H9 (cell line): ENCODE measurements around the gene SOBP. TPM values are rescaled to one million over a fixed set of nuclear protein-coding genes. Genes with fewer than 3 reads are reported as not detected.

ENCODE experiments used
- DNase-seq: peaks from one replicate; pipeline ENCODE4 v3.0.0-alpha.2; 2017
- H2AFZ ChIP-seq: one replicate; pipeline ENCODE4 v1.6.1; 2013; ENCODE audit warnings: mild to moderate bottlenecking, low read length, control low read depth, moderate library complexity
- H2AK5ac ChIP-seq: 2 replicates; pipeline ENCODE4 v1.6.1; 2013; ENCODE audit warnings: low read length, control low read depth, mixed read lengths; ENCODE audit not compliant: insufficient read length
- H2BK120ac ChIP-seq: one replicate; pipeline ENCODE4 v1.6.1; 2013; ENCODE audit warnings: low read depth, mild to moderate bottlenecking, low read length, control low read depth, inconsistent platforms; ENCODE audit not compliant: poor library complexity, severe bottlenecking
- H2BK12ac ChIP-seq: 2 replicates; pipeline ENCODE4 v1.6.1; 2013; ENCODE audit warnings: low read length, control low read depth, mixed read lengths, low read depth; ENCODE audit not compliant: insufficient read length
- H2BK15ac ChIP-seq: 2 replicates; pipeline ENCODE4 v1.6.1; 2013; ENCODE audit warnings: low read depth, low read length, control low read depth
- H2BK20ac ChIP-seq: one replicate; pipeline ENCODE4 v1.6.1; 2013; ENCODE audit warnings: low read depth, mild to moderate bottlenecking, low read length, control low read depth, inconsistent platforms; ENCODE audit not compliant: poor library complexity, severe bottlenecking
- H2BK5ac ChIP-seq: 2 replicates; pipeline ENCODE4 v1.6.1; 2013; ENCODE audit warnings: low read length, control low read depth, mixed read lengths; ENCODE audit not compliant: insufficient read length
- H3K14ac ChIP-seq: 2 replicates; pipeline ENCODE4 v1.6.1; 2013; ENCODE audit warnings: low read length, control low read depth; ENCODE audit not compliant: insufficient read depth
- H3K18ac ChIP-seq: 2 replicates; pipeline ENCODE4 v1.6.1; 2013; ENCODE audit warnings: low read depth, mild to moderate bottlenecking, mixed read lengths, low read length, control low read depth; ENCODE audit not compliant: insufficient read length
- H3K23ac ChIP-seq: 2 replicates; pipeline ENCODE4 v1.6.1; 2013; ENCODE audit warnings: low read length, control low read depth, mixed read lengths, low read depth; ENCODE audit not compliant: insufficient read length
- H3K23me2 ChIP-seq: 2 replicates; pipeline ENCODE4 v1.6.1; 2013; ENCODE audit warnings: low read depth, mild to moderate bottlenecking, mixed read lengths, low read length, control low read depth; ENCODE audit not compliant: insufficient read length, poor library complexity, severe bottlenecking
- H3K27ac ChIP-seq: 2 replicates; pipeline ENCODE4 v1.5.1; 2013; ENCODE audit warnings: low read length, control low read depth, mixed read lengths, low read depth; ENCODE audit not compliant: insufficient read length
- H3K27me3 ChIP-seq: 2 replicates; pipeline ENCODE4 v1.6.1; 2013; ENCODE audit warnings: low read length, control low read depth, inconsistent platforms; ENCODE audit not compliant: insufficient read depth
- H3K4ac ChIP-seq: 2 replicates; pipeline ENCODE4 v1.6.1; 2013; ENCODE audit warnings: low read depth, mild to moderate bottlenecking, control low read depth, inconsistent platforms, low read length, moderate library complexity
- H3K4me1 ChIP-seq: 2 replicates; pipeline ENCODE4 v1.6.1; 2013; ENCODE audit warnings: low read length, control low read depth, inconsistent platforms; ENCODE audit not compliant: insufficient read depth
- H3K4me2 ChIP-seq: 2 replicates; pipeline ENCODE4 v1.6.1; 2013; ENCODE audit warnings: low read length, control low read depth, mixed read lengths; ENCODE audit not compliant: insufficient read length, insufficient read depth
- H3K56ac ChIP-seq: 2 replicates; pipeline ENCODE4 v1.6.1; 2013; ENCODE audit warnings: low read depth, mild to moderate bottlenecking, mixed read lengths, low read length, control low read depth; ENCODE audit not compliant: insufficient read length
- H3K79me1 ChIP-seq: 2 replicates; pipeline ENCODE4 v1.6.1; 2013; ENCODE audit warnings: low read depth, mild to moderate bottlenecking, moderate library complexity, low read length, control low read depth, inconsistent platforms; ENCODE audit not compliant: insufficient read depth, poor library complexity, severe bottlenecking
- H3K79me2 ChIP-seq: 2 replicates; pipeline ENCODE4 v1.6.1; 2013; ENCODE audit warnings: low read length, control low read depth, inconsistent platforms; ENCODE audit not compliant: insufficient read depth
- H3K9ac ChIP-seq: 2 replicates; pipeline ENCODE4 v1.6.1; 2013; ENCODE audit warnings: low read length, control low read depth, mixed read lengths; ENCODE audit not compliant: insufficient read length; ENCODE audit errors: extremely low read depth
- H3K9me3 ChIP-seq: one replicate; pipeline ENCODE4 v1.6.1; 2013; ENCODE audit warnings: low read depth, low read length, inconsistent platforms; ENCODE audit not compliant: control insufficient read depth
- H3T11ph ChIP-seq: one replicate; pipeline ENCODE4 v1.6.1; 2013; ENCODE audit warnings: mild to moderate bottlenecking, low read length, control low read depth, inconsistent platforms
- H4K20me1 ChIP-seq: one replicate; pipeline ENCODE4 v1.6.1; 2013; ENCODE audit not compliant: control insufficient read depth, insufficient read length, insufficient read depth
- H4K5ac ChIP-seq: 2 replicates; pipeline ENCODE4 v1.6.1; 2013; ENCODE audit warnings: low read depth, mild to moderate bottlenecking, mixed read lengths, low read length, control low read depth; ENCODE audit not compliant: insufficient read length
- H4K8ac ChIP-seq: replicated peaks from 2 replicates; pipeline ENCODE4 v1.6.1; 2013; ENCODE audit warnings: low read length, control low read depth, mixed read lengths, low read depth; ENCODE audit not compliant: insufficient read length
- H4K91ac ChIP-seq: 2 replicates; pipeline ENCODE4 v1.6.1; 2013; ENCODE audit warnings: low read depth, mild to moderate bottlenecking, moderate library complexity, mixed read lengths, low read length, control low read depth; ENCODE audit not compliant: insufficient read length
- H3K27ac Mint-ChIP-seq, 3 experiments: 2 replicates in 2 of 3; 3 replicates in 1 of 3; pipeline ENCODE4 v1.8.0; 2020 to 2021; ENCODE audit warnings: mixed read lengths in 3 of 3, mild to moderate bottlenecking in 1 of 3, moderate library complexity in 1 of 3
- H3K27me3 Mint-ChIP-seq: 2 replicates; pipeline ENCODE4 v1.8.0; 2021; ENCODE audit warnings: low read depth, mild to moderate bottlenecking, moderate library complexity, mixed read lengths
- H3K36me3 Mint-ChIP-seq, 3 experiments: 2 replicates in 2 of 3; 3 replicates in 1 of 3; pipeline ENCODE4 v1.8.0; 2020 to 2021; ENCODE audit warnings: low read depth in 3 of 3, mixed read lengths in 3 of 3; ENCODE audit not compliant: insufficient read depth in 1 of 3
- H3K4me1 Mint-ChIP-seq, 2 experiments: 2 replicates each; pipeline ENCODE4 v1.8.0; 2020; ENCODE audit warnings: mixed read lengths in 2 of 2
- H3K4me3 Mint-ChIP-seq, 2 experiments: 2 replicates in 1 of 2; 3 replicates in 1 of 2; pipeline ENCODE4 v1.8.0; 2020 to 2021; ENCODE audit warnings: mild to moderate bottlenecking in 2 of 2, mixed read lengths in 2 of 2, moderate library complexity in 1 of 2
- H3K9me3 Mint-ChIP-seq, 2 experiments: 2 replicates in 1 of 2; 3 replicates in 1 of 2; pipeline ENCODE4 v1.8.0; 2020; ENCODE audit warnings: mild to moderate bottlenecking in 2 of 2, mixed read lengths in 2 of 2, moderate library complexity in 1 of 2
- WGBS: extraction: QIAGEN DNeasy Blood & Tissue Kit; methylation state at CpG from one replicate; pipeline ENCODE4 v1.1.7; 2013; ENCODE audit warnings: missing lambda C conversion rate, low lambda C conversion rate, mixed read lengths; ENCODE audit not compliant: insufficient read length; ENCODE audit errors: extremely low coverage; 5-methylcytosine and 5-hydroxymethylcytosine counted together
- total RNA-seq: library from RNA; stranded (reverse); gene quantifications from 2 replicates; pipeline ENCODE4 v1.2.1, GENCODE V29; 2021
- TF ChIP-seq, protein P1 (sequence below): fragments of 200-600 bp; sonication (generic); conservative IDR thresholded peaks from 3 replicates; pipeline ENCODE4 v1.8.0; 2021; ENCODE audit warnings: antibody characterized with exemption, mild to moderate bottlenecking

SOBP gene
- total RNA-seq, 1 experiment from 2014 or later, result 4.3 TPM

DNA sequence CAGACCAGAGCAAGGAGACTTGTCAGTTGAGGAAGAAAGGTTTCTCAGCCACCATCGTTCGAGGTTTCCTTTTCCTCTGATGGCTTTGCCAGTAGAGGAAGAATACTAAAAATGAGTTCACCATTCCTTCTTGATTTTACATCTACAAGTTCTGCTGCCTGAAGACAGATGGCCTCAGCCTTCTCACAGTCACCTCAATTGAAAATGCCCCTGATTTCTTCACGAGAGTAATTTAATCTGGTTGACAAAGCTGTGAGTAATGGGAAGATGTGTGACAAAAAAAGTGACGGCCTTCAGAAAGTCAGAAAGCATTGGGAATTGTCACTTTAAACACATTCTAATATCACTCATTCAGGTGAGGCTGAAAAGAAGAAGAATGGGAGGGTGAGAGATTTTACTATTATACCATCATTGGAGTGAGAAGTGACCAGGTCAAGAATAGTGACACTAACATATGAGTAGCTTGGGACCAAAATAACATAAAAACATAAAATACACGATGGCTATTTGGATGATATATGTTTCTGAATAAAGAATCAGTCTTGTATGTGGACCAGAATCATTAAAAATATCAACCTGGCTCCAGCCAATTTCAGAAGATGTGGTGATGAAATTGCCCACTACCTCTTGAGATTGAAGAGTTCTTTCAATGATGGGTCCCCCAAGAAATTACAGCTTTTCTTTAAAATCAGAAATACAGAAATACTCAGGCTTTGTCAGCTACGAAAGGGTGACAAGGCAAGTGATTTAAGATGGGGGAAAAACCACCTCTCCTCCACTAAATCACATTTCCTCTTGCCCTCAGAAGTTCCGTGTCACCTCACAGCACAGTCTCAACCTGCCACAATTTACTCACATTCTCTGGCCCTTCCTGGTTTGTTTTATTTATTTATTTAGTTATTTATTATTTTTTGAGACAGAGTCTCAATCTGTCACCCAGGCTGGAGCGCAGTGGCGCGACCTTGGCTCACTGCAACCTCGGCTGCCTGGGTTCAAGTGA, 147.7 kb downstream of the SOBP start:
- H3K56ac ChIP-seq, result no peak overlapping the region
- no peak overlapping the region for H3K18ac ChIP-seq
- no peak overlapping the region for H3K27ac ChIP-seq
- no peak overlapping the region for H3T11ph ChIP-seq
- no peak overlapping the region for H3K4ac ChIP-seq
- no peaks in the 10 kb centered on the region for H3K9me3 Mint-ChIP-seq
- no peak overlapping the region for H4K8ac ChIP-seq
- no peaks in the 10 kb centered on the region; a peak in 1 of 7 replicates for H3K36me3 Mint-ChIP-seq
- no peak overlapping the region for H2BK120ac ChIP-seq
- TF ChIP-seq, protein P1, sequence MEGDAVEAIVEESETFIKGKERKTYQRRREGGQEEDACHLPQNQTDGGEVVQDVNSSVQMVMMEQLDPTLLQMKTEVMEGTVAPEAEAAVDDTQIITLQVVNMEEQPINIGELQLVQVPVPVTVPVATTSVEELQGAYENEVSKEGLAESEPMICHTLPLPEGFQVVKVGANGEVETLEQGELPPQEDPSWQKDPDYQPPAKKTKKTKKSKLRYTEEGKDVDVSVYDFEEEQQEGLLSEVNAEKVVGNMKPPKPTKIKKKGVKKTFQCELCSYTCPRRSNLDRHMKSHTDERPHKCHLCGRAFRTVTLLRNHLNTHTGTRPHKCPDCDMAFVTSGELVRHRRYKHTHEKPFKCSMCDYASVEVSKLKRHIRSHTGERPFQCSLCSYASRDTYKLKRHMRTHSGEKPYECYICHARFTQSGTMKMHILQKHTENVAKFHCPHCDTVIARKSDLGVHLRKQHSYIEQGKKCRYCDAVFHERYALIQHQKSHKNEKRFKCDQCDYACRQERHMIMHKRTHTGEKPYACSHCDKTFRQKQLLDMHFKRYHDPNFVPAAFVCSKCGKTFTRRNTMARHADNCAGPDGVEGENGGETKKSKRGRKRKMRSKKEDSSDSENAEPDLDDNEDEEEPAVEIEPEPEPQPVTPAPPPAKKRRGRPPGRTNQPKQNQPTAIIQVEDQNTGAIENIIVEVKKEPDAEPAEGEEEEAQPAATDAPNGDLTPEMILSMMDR, result no peak
- H2AK5ac ChIP-seq, result no peak overlapping the region
- DNase-seq, result no peak
- H3K4me1 ChIP-seq, result no peaks in the 10 kb centered on the region
- no peak overlapping the region for H4K91ac ChIP-seq
- no peak overlapping the region for H2BK20ac ChIP-seq
- H3K27me3 Mint-ChIP-seq, result peaks cover 26% of the 10 kb centered on the region
- no peaks in the 10 kb centered on the region for H3K9me3 ChIP-seq
- H3K4me1 Mint-ChIP-seq, result no peaks in the 10 kb centered on the region; a peak in 2 of 4 replicates
- no peak overlapping the region for H2BK5ac ChIP-seq
- H4K20me1 ChIP-seq, result no peaks in the 10 kb centered on the region
- no peak overlapping the region for H4K5ac ChIP-seq
- H3K23ac ChIP-seq, result no peak overlapping the region
- no peaks in the 10 kb centered on the region for H3K27me3 ChIP-seq
- H2BK12ac ChIP-seq, result no peak overlapping the region
- no peak overlapping the region for H3K14ac ChIP-seq
- no peak overlapping the region for H2AFZ ChIP-seq
- H2BK15ac ChIP-seq, result no peak overlapping the region
- H3K4me2 ChIP-seq, result no peak overlapping the region
- no peak overlapping the region for H3K9ac ChIP-seq
- no peak overlapping the region for H3K4me3 Mint-ChIP-seq
- H3K79me2 ChIP-seq, result no peaks in the 10 kb centered on the region
- no CpG with 5 or more reads among the region's 11 CpGs for WGBS
- peaks cover 6% of the 10 kb centered on the region for H3K23me2 ChIP-seq
- H3K27ac Mint-ChIP-seq, result no peak overlapping the region
- H3K79me1 ChIP-seq, result no peaks in the 10 kb centered on the region
